Measurements from ENCODE around the gene PCSK2. TPM values are rescaled to one million over a fixed set of nuclear protein-coding genes. Genes with fewer than 3 reads are reported as not detected.
A peak's percentile ranks its signal among the peaks of the same experiment; 100 is the strongest.

The PCSK2 gene
- total and polyA plus RNA-seq, 2 donors (not counting 3 experiments of a cell fraction or from before 2014, with no cell fraction given) = not detected

DNA sequence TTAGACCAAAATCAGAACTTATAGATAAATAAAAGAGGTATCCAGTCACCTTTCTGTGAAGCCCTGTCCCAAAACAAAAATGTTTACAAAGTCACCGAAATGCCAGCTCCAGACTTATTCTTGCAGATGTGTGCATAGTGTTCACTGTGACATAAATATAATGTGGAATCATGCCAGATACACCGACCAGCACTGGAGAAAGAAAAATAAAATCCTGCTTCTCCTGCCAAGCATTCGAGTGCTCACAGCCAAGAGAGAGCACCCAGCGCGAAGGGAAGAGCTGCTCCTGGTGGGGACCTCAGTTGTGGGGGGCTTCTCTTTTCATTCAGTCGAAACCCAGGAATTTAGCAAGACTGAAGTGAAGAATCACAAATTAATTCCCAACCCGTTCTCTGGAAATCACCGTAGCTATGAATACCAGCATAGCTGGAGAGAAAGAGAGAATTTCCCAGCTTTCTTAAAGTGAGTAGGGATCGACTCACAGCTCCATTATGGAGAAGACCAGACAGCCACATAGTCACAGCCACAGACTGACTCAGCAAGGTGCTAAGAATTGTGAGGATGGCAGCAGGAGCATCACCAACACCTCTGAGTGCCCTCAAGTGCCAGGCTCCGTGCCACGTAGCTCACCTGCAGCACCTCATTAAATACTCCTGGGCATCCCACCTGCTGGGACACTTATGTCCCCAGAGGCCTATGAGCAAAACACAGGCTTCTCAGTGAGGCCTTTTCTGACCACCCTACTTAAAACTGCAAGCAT, 271.2 kb downstream of the PCSK2 start:
- peak; percentile 16 for DNase-seq (ENCODE audit: low read depth, low spot score)

DNA sequence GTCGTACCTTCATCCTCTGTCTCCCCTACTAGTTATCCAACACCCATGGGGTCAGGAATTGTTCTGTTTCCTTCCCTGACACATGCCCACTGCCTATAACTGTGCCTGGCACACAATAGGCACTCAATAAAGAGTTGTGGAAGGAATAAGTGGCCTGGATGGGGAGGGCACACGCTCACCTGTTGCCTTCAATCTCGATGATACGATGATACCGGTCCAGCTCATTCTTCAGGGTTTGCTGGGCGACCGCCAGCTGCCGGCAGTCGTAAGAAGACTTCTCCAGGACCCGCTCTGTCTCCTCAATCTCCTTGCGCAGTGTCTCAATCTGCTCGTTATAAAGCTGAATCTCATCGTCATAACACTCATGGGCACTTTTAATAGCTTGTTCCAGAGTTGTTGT, 271.8 kb downstream of the PCSK2 start:
- H3K4me2 ChIP-seq (ENCODE audit: insufficient read depth, low read length) = no peak overlapping the region

More for the DNA sequence above, 271.2 kb downstream of the PCSK2 start:
- Histone ChIP-seq H3K36me3 (ENCODE audit: control insufficient read depth in 2 of 2, extremely low read depth in 1 of 2, insufficient read depth in 2 of 2, low read length in 2 of 2) (no peaks in the 10 kb centered on the region), H3K27ac (ENCODE audit: insufficient read depth, low read depth, low read length) (no peak overlapping the region), H3K9me1 (replicated peaks; ENCODE audit: control insufficient read depth, extremely low read depth, insufficient read depth, low read length) (no peaks in the 10 kb centered on the region), H3K4me2 (ENCODE audit: insufficient read depth, low read length) (no peak overlapping the region), H3K27me3 (ENCODE audit: control insufficient read depth in 2 of 2, insufficient read depth in 2 of 2, low read length in 2 of 2) (no peaks in the 10 kb centered on the region), H3K4me3 (replicated peaks in 1 of 3; ENCODE audit: insufficient read depth in 1 of 3, low read depth in 1 of 3, low read length in 3 of 3) (no peak overlapping the region), H4K20me1 (replicated peaks; ENCODE audit: control insufficient read depth, extremely low read depth, insufficient read depth, low read length) (no peaks in the 10 kb centered on the region), H3K79me2 (ENCODE audit: control insufficient read depth, insufficient read depth, low read length) (no peaks in the 10 kb centered on the region), H2AFZ (ENCODE audit: low read depth, low read length) (no peak overlapping the region), H3K4me1 (ENCODE audit: control insufficient read depth, extremely low read depth, insufficient read depth, low read length) (no peaks in the 10 kb centered on the region), H3K9me3 (replicated peaks; ENCODE audit: control insufficient read depth, insufficient read depth, low read length) (no peaks in the 10 kb centered on the region), H3K9ac (replicated peaks; ENCODE audit: extremely low read depth, insufficient read depth, low read length) (no peak overlapping the region)
- dilution Hi-C loops (cut with MboI; ENCODE audit: extremely low pct_ligation_motif_present, low sequenced_read_pairs) = no loop called here
- ChIA-PET POLR2A (no interaction called here), CTCF (interaction anchor here (1.0 to 1.8 kb wide), 3 partner anchors 11 to 441 kb away, joined by 3 to 5 read pairs (median 5); no protein-coding TSS in a partner anchor)
- no TSS peak for BruUV-seq (replicated peaks)
- intact Hi-C loops (cut with micrococcal nuclease) = no loop called here
- no peak for FAIRE-seq
- TF ChIP-seq, protein P1, sequence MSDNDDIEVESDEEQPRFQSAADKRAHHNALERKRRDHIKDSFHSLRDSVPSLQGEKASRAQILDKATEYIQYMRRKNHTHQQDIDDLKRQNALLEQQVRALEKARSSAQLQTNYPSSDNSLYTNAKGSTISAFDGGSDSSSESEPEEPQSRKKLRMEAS (IDR thresholded peaks at IDR 0.05; ENCODE audit: insufficient read depth, insufficient read length) = no peak
- no peak for TF ChIP-seq POLR2A (IDR thresholded peaks at IDR 0.05; ENCODE audit: low read depth, low read length)
- TF ChIP-seq MYC (IDR thresholded peaks at IDR 0.05; ENCODE audit: low read depth, low read length) = no peak

More for the DNA sequence above, 271.8 kb downstream of the PCSK2 start:
- H3K9ac ChIP-seq (replicated peaks; ENCODE audit: extremely low read depth, insufficient read depth, low read length) = no peak overlapping the region
- intact Hi-C loops (cut with micrococcal nuclease) (no loop called here), dilution Hi-C loops (cut with MboI; ENCODE audit: extremely low pct_ligation_motif_present, low sequenced_read_pairs) (no loop called here)
- no peaks in the 10 kb centered on the region for H4K20me1 ChIP-seq (replicated peaks; ENCODE audit: control insufficient read depth, extremely low read depth, insufficient read depth, low read length)
- H2AFZ ChIP-seq (ENCODE audit: low read depth, low read length) = no peak overlapping the region
- no peaks in the 10 kb centered on the region for H3K27me3 ChIP-seq (ENCODE audit: control insufficient read depth in 2 of 2, insufficient read depth in 2 of 2, low read length in 2 of 2)
- TF ChIP-seq JUN (IDR thresholded peaks at IDR 0.05; ENCODE audit: borderline replicate concordance, insufficient read depth, insufficient read length, low read depth) (no peak), POLR2AphosphoS5 (IDR thresholded peaks at IDR 0.05; ENCODE audit: insufficient read depth, low read depth, low read length) (no peak), EZH2 (IDR thresholded peaks at IDR 0.05; ENCODE audit: borderline replicate concordance, low read depth, low read length, severe bottlenecking) (no peak), MYC (IDR thresholded peaks at IDR 0.05; ENCODE audit: low read depth, low read length) (no peak), GATA2 (IDR thresholded peaks at IDR 0.05; ENCODE audit: insufficient read depth, insufficient read length, low read depth, low read length) (no peak), POLR2A (IDR thresholded peaks at IDR 0.05; ENCODE audit: low read depth, low read length) (no peak), FOS (IDR thresholded peaks at IDR 0.05; ENCODE audit: borderline replicate concordance, insufficient read depth, low read length) (no peak)
- TF ChIP-seq, protein P2, sequence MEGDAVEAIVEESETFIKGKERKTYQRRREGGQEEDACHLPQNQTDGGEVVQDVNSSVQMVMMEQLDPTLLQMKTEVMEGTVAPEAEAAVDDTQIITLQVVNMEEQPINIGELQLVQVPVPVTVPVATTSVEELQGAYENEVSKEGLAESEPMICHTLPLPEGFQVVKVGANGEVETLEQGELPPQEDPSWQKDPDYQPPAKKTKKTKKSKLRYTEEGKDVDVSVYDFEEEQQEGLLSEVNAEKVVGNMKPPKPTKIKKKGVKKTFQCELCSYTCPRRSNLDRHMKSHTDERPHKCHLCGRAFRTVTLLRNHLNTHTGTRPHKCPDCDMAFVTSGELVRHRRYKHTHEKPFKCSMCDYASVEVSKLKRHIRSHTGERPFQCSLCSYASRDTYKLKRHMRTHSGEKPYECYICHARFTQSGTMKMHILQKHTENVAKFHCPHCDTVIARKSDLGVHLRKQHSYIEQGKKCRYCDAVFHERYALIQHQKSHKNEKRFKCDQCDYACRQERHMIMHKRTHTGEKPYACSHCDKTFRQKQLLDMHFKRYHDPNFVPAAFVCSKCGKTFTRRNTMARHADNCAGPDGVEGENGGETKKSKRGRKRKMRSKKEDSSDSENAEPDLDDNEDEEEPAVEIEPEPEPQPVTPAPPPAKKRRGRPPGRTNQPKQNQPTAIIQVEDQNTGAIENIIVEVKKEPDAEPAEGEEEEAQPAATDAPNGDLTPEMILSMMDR (IDR thresholded peaks at IDR 0.05; ENCODE audit: extremely low read depth in 1 of 2, insufficient read depth in 1 of 2, low read depth in 1 of 2, low read length in 2 of 2) = no peak
- TF ChIP-seq, protein P1 (IDR thresholded peaks at IDR 0.05; ENCODE audit: insufficient read depth, insufficient read length) = no peak
- H3K4me3 ChIP-seq (replicated peaks in 1 of 3; ENCODE audit: insufficient read depth in 1 of 3, low read depth in 1 of 3, low read length in 3 of 3) = no peak overlapping the region
- no peaks in the 10 kb centered on the region for H3K36me3 ChIP-seq (ENCODE audit: control insufficient read depth in 2 of 2, extremely low read depth in 1 of 2, insufficient read depth in 2 of 2, low read length in 2 of 2)
- H3K4me1 ChIP-seq (ENCODE audit: control insufficient read depth, extremely low read depth, insufficient read depth, low read length) = no peaks in the 10 kb centered on the region
- no peaks in the 10 kb centered on the region for H3K79me2 ChIP-seq (ENCODE audit: control insufficient read depth, insufficient read depth, low read length)
- POLR2A ChIA-PET = no interaction called here
- H3K27ac ChIP-seq (ENCODE audit: insufficient read depth, low read depth, low read length) = no peak overlapping the region
- DNase-seq (ENCODE audit: low read depth, low spot score) = no peak
- FAIRE-seq = no peak
- CTCF ChIA-PET = interaction anchor here (0.6 to 1.8 kb wide), 5 partner anchors 12 to 815 kb away, joined by 3 to 6 read pairs (median 5); no protein-coding TSS in a partner anchor
- no TSS peak for BruUV-seq (replicated peaks)
- H3K9me3 ChIP-seq (replicated peaks; ENCODE audit: control insufficient read depth, insufficient read depth, low read length) = no peaks in the 10 kb centered on the region
- no peaks in the 10 kb centered on the region for H3K9me1 ChIP-seq (replicated peaks; ENCODE audit: control insufficient read depth, extremely low read depth, insufficient read depth, low read length)

All from endothelial cell of umbilical vein (primary cell).